ENCODE data around the gene MOCS2. TPM values are rescaled to one million over a fixed set of nuclear protein-coding genes. Genes with fewer than 3 reads are reported as not detected.

MOCS2 gene
- total and polyA plus RNA-seq, 9 of the 15 experiments (the other 6 are each of a cell fraction or from before 2014, with no cell fraction given), result 33.0 to 74.5 (median 48.4) TPM

- TF ChIP-seq, protein P1, sequence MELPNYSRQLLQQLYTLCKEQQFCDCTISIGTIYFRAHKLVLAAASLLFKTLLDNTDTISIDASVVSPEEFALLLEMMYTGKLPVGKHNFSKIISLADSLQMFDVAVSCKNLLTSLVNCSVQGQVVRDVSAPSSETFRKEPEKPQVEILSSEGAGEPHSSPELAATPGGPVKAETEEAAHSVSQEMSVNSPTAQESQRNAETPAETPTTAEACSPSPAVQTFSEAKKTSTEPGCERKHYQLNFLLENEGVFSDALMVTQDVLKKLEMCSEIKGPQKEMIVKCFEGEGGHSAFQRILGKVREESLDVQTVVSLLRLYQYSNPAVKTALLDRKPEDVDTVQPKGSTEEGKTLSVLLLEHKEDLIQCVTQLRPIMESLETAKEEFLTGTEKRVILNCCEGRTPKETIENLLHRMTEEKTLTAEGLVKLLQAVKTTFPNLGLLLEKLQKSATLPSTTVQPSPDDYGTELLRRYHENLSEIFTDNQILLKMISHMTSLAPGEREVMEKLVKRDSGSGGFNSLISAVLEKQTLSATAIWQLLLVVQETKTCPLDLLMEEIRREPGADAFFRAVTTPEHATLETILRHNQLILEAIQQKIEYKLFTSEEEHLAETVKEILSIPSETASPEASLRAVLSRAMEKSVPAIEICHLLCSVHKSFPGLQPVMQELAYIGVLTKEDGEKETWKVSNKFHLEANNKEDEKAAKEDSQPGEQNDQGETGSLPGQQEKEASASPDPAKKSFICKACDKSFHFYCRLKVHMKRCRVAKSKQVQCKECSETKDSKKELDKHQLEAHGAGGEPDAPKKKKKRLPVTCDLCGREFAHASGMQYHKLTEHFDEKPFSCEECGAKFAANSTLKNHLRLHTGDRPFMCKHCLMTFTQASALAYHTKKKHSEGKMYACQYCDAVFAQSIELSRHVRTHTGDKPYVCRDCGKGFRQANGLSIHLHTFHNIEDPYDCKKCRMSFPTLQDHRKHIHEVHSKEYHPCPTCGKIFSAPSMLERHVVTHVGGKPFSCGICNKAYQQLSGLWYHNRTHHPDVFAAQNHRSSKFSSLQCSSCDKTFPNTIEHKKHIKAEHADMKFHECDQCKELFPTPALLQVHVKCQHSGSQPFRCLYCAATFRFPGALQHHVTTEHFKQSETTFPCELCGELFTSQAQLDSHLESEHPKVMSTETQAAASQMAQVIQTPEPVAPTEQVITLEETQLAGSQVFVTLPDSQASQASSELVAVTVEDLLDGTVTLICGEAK (IDR thresholded peaks at IDR 0.05), result 0 out of 2 replicates have a peak, but pooled peaks have one; percentile 41
- TF ChIP-seq, protein P1 (CRISPR knock-in tag; IDR thresholded peaks at IDR 0.05), result no peak
- TF ChIP-seq PML (IDR thresholded peaks at IDR 0.05; ENCODE audit: low read length), result peak; percentile 52; the same call in 1 of the 2 replicates
- TF ChIP-seq L3MBTL2 (IDR thresholded peaks at IDR 0.05), result peak; percentile 44
- no peak for TF ChIP-seq ZNF274 (IDR thresholded peaks at IDR 0.05; ENCODE audit: borderline replicate concordance, low read depth, low read length)
- TF ChIP-seq MXI1 (IDR thresholded peaks at IDR 0.05; ENCODE audit: low read depth, low read length), result no peak
- TF ChIP-seq ETS1 (conservative IDR thresholded peaks at IDR 0.05; ENCODE audit: control insufficient read depth, low read depth, low read length), result 0 out of 2 replicates have a peak, but pooled peaks have one; percentile 56
- TF ChIP-seq ZNF79 (CRISPR knock-in tag; IDR thresholded peaks at IDR 0.05; ENCODE audit: low read depth), result no peak
- peak; percentile 79; the same call in 1 of the 2 replicates for TF ChIP-seq ZBTB7A (IDR thresholded peaks at IDR 0.05; ENCODE audit: borderline replicate concordance, control insufficient read depth, low read depth, low read length)
Measured at GRCh38 chr5:53109443-53110127, at the start of gene MOCS2 (continued).

Measured in K562 (cell line).